Caki2 (cell line): ENCODE data around the gene MICU2. TPM values are rescaled to one million over a fixed set of nuclear protein-coding genes. Genes with fewer than 3 reads are reported as not detected.

Experiments used
- DNase-seq: peaks from one replicate; pipeline ENCODE4 v3.0.0-alpha.2; 2015; ENCODE audit warnings: low read depth
- in situ Hi-C: cut with HindIII; loops from 2 replicates; pipeline ENCODE4 v1.10.0; 2016; ENCODE audit warnings: low sequenced_read_pairs, low pct_unique_long_range_greater_than_20kb, mixed read lengths
- total RNA-seq: library from RNA; depleted of rRNA; stranded (reverse); fragments of >200 nt; shearing (Covaris generic); gene quantifications from 2 replicates; pipeline ENCODE4 v1.2.3, GENCODE V29; 2014; ENCODE audit warnings: low replicate concordance; rRNA removed

MICU2 gene, protein sequence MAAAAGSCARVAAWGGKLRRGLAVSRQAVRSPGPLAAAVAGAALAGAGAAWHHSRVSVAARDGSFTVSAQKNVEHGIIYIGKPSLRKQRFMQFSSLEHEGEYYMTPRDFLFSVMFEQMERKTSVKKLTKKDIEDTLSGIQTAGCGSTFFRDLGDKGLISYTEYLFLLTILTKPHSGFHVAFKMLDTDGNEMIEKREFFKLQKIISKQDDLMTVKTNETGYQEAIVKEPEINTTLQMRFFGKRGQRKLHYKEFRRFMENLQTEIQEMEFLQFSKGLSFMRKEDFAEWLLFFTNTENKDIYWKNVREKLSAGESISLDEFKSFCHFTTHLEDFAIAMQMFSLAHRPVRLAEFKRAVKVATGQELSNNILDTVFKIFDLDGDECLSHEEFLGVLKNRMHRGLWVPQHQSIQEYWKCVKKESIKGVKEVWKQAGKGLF
- total RNA-seq: 37.3 and 46.0 TPM in 2 replicates

- in situ Hi-C loops: no loop called here
- DNase-seq: peak; percentile 94
Measured at GRCh38 chr13:21603531-21604448, at the start of gene MICU2. Gene MICU2 (minus strand): TSS chr13:21604170. CDS start chr13:21604148, 22 bp downstream.

DNA sequence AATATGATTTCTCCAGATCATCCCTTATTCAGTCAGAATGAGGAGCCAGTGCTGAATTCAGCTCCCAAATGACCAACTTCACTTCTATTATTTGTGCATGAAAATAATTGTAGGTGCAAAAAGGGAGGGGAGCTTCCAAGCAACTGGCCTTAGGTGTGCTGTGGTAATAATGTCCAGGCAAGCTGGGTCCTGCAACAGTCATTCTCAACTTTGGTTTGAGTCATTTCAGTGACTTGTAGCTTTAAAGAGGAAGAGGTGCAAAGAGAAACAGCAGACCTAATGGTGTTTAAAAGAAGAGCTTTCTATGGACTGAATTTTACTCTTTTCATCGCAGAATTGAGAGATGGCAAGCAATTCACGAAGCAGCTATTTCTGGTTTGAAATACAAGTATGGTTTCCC is 37.7 kb upstream of the MICU2 start:
- no peak for DNase-seq
- in situ Hi-C loops: no loop called here

DNA sequence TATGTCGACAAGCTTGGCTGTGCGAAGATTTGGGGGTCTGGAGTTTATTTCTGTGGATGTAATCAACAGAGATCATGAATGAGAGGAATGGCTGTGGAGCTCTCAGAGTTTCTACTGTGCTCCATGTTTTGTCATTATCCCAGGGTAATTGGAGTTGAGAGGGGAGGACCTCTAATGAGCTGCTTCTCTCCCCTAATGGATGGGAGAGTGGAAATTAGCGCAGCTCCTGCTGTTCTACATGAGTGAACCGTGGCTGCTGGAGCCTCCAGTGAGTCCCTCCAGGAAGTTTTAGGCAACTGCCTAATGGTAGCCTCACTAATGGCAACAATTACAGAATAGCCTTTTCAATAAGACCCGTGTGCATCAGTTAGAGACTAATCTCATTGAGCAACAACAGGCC is 35.6 kb upstream of the MICU2 start:
- in situ Hi-C loops: no loop called here
- DNase-seq: no peak

- in situ Hi-C loops: no loop called here
Measured at GRCh38 chr13:21638319-21639282, 34.6 kb upstream of the MICU2 start.

DNA sequence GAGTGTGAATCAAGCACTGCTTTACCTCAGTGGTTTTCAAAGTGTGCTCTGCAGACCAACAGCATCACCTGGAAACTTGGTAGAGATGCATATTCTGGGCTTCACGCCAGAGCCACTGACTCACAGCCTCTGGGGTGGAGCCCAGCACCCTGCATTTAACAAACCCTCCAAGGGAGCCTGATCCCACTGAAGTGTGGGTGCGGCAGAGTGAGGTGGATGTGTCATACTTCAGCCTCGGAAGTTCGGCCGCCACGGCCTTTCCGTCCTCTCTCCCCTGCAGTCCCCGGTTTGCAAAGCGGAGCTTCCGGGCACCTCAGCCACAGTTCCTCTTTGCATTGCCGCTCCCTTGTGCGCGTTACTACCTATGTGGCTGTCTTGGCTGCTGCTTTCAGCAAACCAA is 33.3 kb upstream of the MICU2 start:
- in situ Hi-C loops: no loop called here
- peak; percentile 81 for DNase-seq

More at GRCh38 chr13:21638319-21639282, 34.6 kb upstream of the MICU2 start:
- DNase-seq: peak; percentile 25

GRCh38 chr13:21636656-21637055 is 32.7 kb upstream of the MICU2 start:
- no peak for DNase-seq
- in situ Hi-C loops: no loop called here

DNA sequence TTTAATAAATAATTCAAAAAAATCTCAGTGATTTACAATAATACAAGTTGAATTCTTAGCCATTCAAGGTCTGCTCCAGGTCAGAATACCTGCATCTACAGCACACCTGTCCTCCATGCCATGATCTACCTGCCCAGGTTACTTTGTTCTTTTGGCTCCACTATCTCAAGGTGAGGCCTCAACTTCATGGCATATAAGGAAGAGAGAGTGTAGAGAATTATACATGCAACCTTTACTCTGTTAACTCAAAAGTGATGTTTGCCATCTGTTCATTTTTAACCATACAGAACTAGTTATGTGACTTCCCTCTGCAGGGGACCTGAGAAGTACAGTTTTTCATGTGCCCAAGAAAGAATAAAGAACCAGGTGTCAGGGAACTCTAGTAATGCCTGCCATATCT is 28.2 kb upstream of the MICU2 start:
- in situ Hi-C loops: no loop called here
- DNase-seq: no peak

GRCh38 chr13:21625366-21625765 is 21.4 kb upstream of the MICU2 start:
- in situ Hi-C loops: no loop called here
- DNase-seq: peak; percentile 29

- no peak for DNase-seq
- in situ Hi-C loops: no loop called here
Measured at GRCh38 chr13:21620861-21621260, 16.9 kb upstream of the MICU2 start.

DNA sequence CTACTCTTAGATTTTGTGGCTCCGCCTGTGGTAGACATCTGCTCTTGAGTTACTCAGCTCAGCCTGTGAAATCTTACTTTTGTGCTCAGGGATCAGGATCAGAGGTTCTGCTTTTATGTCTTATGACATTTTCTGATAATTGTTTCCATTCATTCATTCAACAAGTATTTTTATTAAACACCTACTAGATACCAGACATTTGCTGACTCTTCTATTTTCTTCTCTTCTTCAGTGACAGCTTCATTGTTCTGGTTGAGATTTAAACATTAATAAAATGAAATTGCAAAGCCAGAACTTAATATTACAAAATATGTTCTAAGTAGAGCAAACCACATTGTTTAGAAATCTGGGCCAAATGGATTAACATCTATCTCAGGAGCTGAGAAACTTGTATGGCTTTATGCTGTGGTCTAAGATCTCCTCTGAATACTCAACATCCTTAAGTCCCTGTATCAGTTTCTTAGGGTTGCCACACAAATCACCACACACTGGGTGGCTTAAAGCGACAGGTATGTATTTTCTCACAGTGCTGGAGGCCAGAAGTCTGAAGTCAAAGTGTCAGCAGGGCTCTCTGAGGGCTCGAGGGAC is 15.8 kb upstream of the MICU2 start:
- in situ Hi-C loops: no loop called here
- no peak for DNase-seq

- in situ Hi-C loops: no loop called here
- DNase-seq: peak; percentile 28
Measured at GRCh38 chr13:21616880-21617279, 12.9 kb upstream of the MICU2 start.

- peak; percentile 6 for DNase-seq
- in situ Hi-C loops: no loop called here
Measured at GRCh38 chr13:21616205-21616866, 12.4 kb upstream of the MICU2 start.

GRCh38 chr13:21615427-21615826 is 11.5 kb upstream of the MICU2 start:
- in situ Hi-C loops: no loop called here
- DNase-seq: no peak

GRCh38 chr13:21613791-21614190 is 9.8 kb upstream of the MICU2 start:
- in situ Hi-C loops: no loop called here
- peak; percentile 45 for DNase-seq

GRCh38 chr13:21611385-21611784 is 7.4 kb upstream of the MICU2 start:
- in situ Hi-C loops: no loop called here
- no peak for DNase-seq

- in situ Hi-C loops: no loop called here
- no peak for DNase-seq
Measured at GRCh38 chr13:21610687-21611086, 6.7 kb upstream of the MICU2 start.

- DNase-seq: no peak
- in situ Hi-C loops: no loop called here
Measured at GRCh38 chr13:21608961-21609360, 5.0 kb upstream of the MICU2 start.
